CD14-positive monocyte (primary cell): ENCODE measurements around the gene GFRA4. TPM values are rescaled to one million over a fixed set of nuclear protein-coding genes. Genes with fewer than 3 reads are reported as not detected.
A peak's percentile ranks its signal among the peaks of the same experiment; 100 is the strongest.

Experiments
- DNase-seq, 3 donors: peaks; one replicate each; pipeline ENCODE4 v3.0.0-alpha.2; 2011 to 2022
- H2AFZ ChIP-seq: 2 replicates; pipeline ENCODE4 v1.6.0; 2012; ENCODE audit warnings: mild to moderate bottlenecking, low read depth, low read length, inconsistent platforms; ENCODE audit not compliant: insufficient read depth, poor library complexity, severe bottlenecking
- H3K27ac ChIP-seq, 2 donors: 1 replicate in 1 of 2; 2 replicates in 1 of 2; pipeline ENCODE4 v1.5.1; 2012 to 2013; ENCODE audit warnings: low read length in 2 of 2, control low read depth in 1 of 2, inconsistent platforms in 1 of 2, low read depth in 1 of 2, mild to moderate bottlenecking in 1 of 2
- H3K27me3 ChIP-seq, 2 donors: one replicate each; pipeline versions ENCODE4 v1.6.0 to v1.6.1; 2011 to 2013; ENCODE audit warnings: low read length in 2 of 2; ENCODE audit not compliant: control insufficient read depth in 2 of 2, insufficient read depth in 2 of 2
- H3K36me3 ChIP-seq, 2 donors: replicated peaks in 1 of 2; 1 replicate in 1 of 2; 2 replicates in 1 of 2; pipeline versions ENCODE4 v1.5.1 to v1.6.1; 2012 to 2013; ENCODE audit warnings: low read length in 2 of 2, control low read depth in 1 of 2, inconsistent platforms in 1 of 2, mild to moderate bottlenecking in 1 of 2; ENCODE audit not compliant: insufficient read depth in 2 of 2, control insufficient read depth in 1 of 2
- H3K4me1 ChIP-seq, 2 donors: 1 replicate in 1 of 2; 2 replicates in 1 of 2; pipeline versions ENCODE4 v1.5.1 to v1.6.1; 2012 to 2013; ENCODE audit warnings: low read length in 2 of 2, control low read depth in 1 of 2, inconsistent platforms in 1 of 2, mild to moderate bottlenecking in 1 of 2, moderate library complexity in 1 of 2; ENCODE audit not compliant: insufficient read depth in 2 of 2, control insufficient read depth in 1 of 2
- H3K4me2 ChIP-seq: replicated peaks from 2 replicates; pipeline ENCODE3; 2012; ENCODE audit warnings: low read length, moderate library complexity, mild to moderate bottlenecking; ENCODE audit not compliant: poor library complexity, severe bottlenecking; ENCODE audit errors: extremely low read depth
- H3K4me3 ChIP-seq, 3 experiments: fragments of 200-600 bp in 1 of 3; sonication (generic) in 1 of 3; replicated peaks in 1 of 3; 1 replicate in 2 of 3; 2 replicates in 1 of 3; pipeline ENCODE4 v1.5.1; 2011 to 2013; ENCODE audit warnings: low read length in 3 of 3, mild to moderate bottlenecking in 3 of 3, control low read depth in 2 of 3, low read depth in 2 of 3, inconsistent platforms in 1 of 3, moderate library complexity in 1 of 3
- H3K79me2 ChIP-seq: 2 replicates; pipeline ENCODE4 v1.6.0; 2012; ENCODE audit warnings: mild to moderate bottlenecking, control low read depth, inconsistent platforms, low read length, moderate library complexity; ENCODE audit not compliant: insufficient read depth
- H3K9ac ChIP-seq: 2 replicates; pipeline ENCODE4 v1.6.0; 2017; ENCODE audit warnings: low read length, mild to moderate bottlenecking; ENCODE audit not compliant: insufficient read depth, poor library complexity, severe bottlenecking
- H3K9me3 ChIP-seq, 2 donors: replicated peaks in 1 of 2; 1 replicate in 1 of 2; 2 replicates in 1 of 2; pipeline versions ENCODE4 v1.5.1 to v1.6.1; 2012 to 2013; ENCODE audit warnings: low read length in 2 of 2, control low read depth in 1 of 2; ENCODE audit not compliant: control insufficient read depth in 1 of 2, insufficient read depth in 1 of 2
- H4K20me1 ChIP-seq: 2 replicates; pipeline ENCODE4 v1.6.0; 2012; ENCODE audit warnings: mild to moderate bottlenecking, low read length, control low read depth, moderate library complexity; ENCODE audit not compliant: insufficient read depth
- H3K27ac Mint-ChIP-seq, 7 donors: one replicate each; pipeline ENCODE4 v1.8.0; 2020; ENCODE audit warnings: mild to moderate bottlenecking in 7 of 7, mixed read lengths in 7 of 7, moderate library complexity in 6 of 7, inconsistent platforms in 2 of 7
- H3K27me3 Mint-ChIP-seq, 3 donors: one replicate each; pipeline ENCODE4 v1.8.0; 2021 to 2022; ENCODE audit warnings: low read depth in 3 of 3, mild to moderate bottlenecking in 3 of 3, mixed read lengths in 3 of 3, moderate library complexity in 3 of 3, inconsistent platforms in 1 of 3
- H3K36me3 Mint-ChIP-seq, 2 donors: one replicate each; pipeline ENCODE4 v1.8.0; 2020; ENCODE audit warnings: mixed read lengths in 2 of 2, inconsistent platforms in 1 of 2, mild to moderate bottlenecking in 1 of 2
- H3K4me1 Mint-ChIP-seq: one replicate; pipeline ENCODE4 v1.8.0; 2020; ENCODE audit warnings: mild to moderate bottlenecking, mixed read lengths
- H3K4me3 Mint-ChIP-seq, 2 donors: one replicate each; pipeline ENCODE4 v1.8.0; 2020; ENCODE audit warnings: mild to moderate bottlenecking in 2 of 2, mixed read lengths in 2 of 2, moderate library complexity in 1 of 2
- H3K9me3 Mint-ChIP-seq, 7 donors: one replicate each; pipeline ENCODE4 v1.8.0; 2020 to 2022; ENCODE audit warnings: mixed read lengths in 7 of 7, mild to moderate bottlenecking in 6 of 7, moderate library complexity in 6 of 7, inconsistent platforms in 2 of 7
- CTCF ChIP-seq: fragments of 200-600 bp; IDR thresholded peaks from one replicate; pipeline ENCODE4 v1.8.0; 2022; ENCODE audit warnings: antibody characterized with exemption, mild to moderate bottlenecking
- WGBS: methylation state at CpG from one replicate; pipeline ENCODE4 v1.1.5; 2013; ENCODE audit warnings: missing lambda C conversion rate; ENCODE audit not compliant: insufficient coverage; 5-methylcytosine and 5-hydroxymethylcytosine counted together
- intact Hi-C, 2 donors: fragments of 100-400 bp; cut with micrococcal nuclease; formaldehyde crosslinking; loops; one replicate each; pipeline versions ENCODE4 v1.15.0 to v1.15.1; 2023
- polyA plus RNA-seq, 3 donors: library from polyadenylated mRNA; depleted of rRNA in 1 of 3; unstranded in 2 of 3; stranded (reverse) in 1 of 3; fragments of 300-500 nt in 2 of 3; fragments of >200 nt in 1 of 3; fragmentation: Illumina TruSeq in 2 of 3; gene quantifications; 1 replicate in 2 of 3; 2 replicates in 1 of 3; pipeline ENCODE4 v1.2.3, GENCODE V29; 2012 to 2021

Gene GFRA4
- polyA plus RNA-seq, 3 donors, result not detected

GRCh38 chr20:3696200-3696599, 33.0 kb upstream of the GFRA4 start:
- H3K4me1 Mint-ChIP-seq, result no peaks in the 10 kb centered on the region
- Histone ChIP-seq H3K9me3 (peaks cover 4 to 8% of the 10 kb centered on the region in 2 donors), H3K9ac (no peak overlapping the region), H4K20me1 (no peaks in the 10 kb centered on the region), H3K4me3 (no peak overlapping the region), H3K4me2 (no peak overlapping the region), H3K27me3 (no peaks in the 10 kb centered on the region), H3K27ac (no peak overlapping the region), H3K79me2 (no peaks in the 10 kb centered on the region), H2AFZ (no peak overlapping the region), H3K36me3 (peaks cover 0 to 3% of the 10 kb centered on the region in 2 donors), H3K4me1 (no peaks in the 10 kb centered on the region)
- no CpG with 5 or more reads among the region's 1 CpG for WGBS
- H3K27me3 Mint-ChIP-seq, result peaks cover 1 to 7% (median 3%) of the 10 kb centered on the region in 3 donors
- peak; percentile 48 for TF ChIP-seq CTCF
- intact Hi-C loops, result no loop called here
- H3K9me3 Mint-ChIP-seq, result peaks cover 3 to 12% (median 5%) of the 10 kb centered on the region in 7 donors
- no peak overlapping the region for H3K4me3 Mint-ChIP-seq
- H3K36me3 Mint-ChIP-seq, result peaks cover 0 to 4% of the 10 kb centered on the region in 2 donors
- no peak overlapping the region for H3K27ac Mint-ChIP-seq
- DNase-seq, result no peak

GRCh38 chr20:3694864-3695263, 31.7 kb upstream of the GFRA4 start:
- Mint-ChIP-seq H3K9me3 (peaks cover 3 to 12% (median 5%) of the 10 kb centered on the region in 7 donors), H3K4me3 (no peak overlapping the region), H3K36me3 (peaks cover 0 to 4% of the 10 kb centered on the region in 2 donors), H3K4me1 (no peaks in the 10 kb centered on the region), H3K27ac (no peak overlapping the region), H3K27me3 (peaks cover 1 to 7% (median 3%) of the 10 kb centered on the region in 3 donors)
- Histone ChIP-seq H2AFZ (no peak overlapping the region), H3K9ac (no peak overlapping the region), H3K4me3 (no peak overlapping the region), H3K36me3 (no peaks in the 10 kb centered on the region), H3K27ac (no peak overlapping the region), H3K4me1 (no peaks in the 10 kb centered on the region), H3K27me3 (no peaks in the 10 kb centered on the region), H3K9me3 (peaks cover 4 to 8% of the 10 kb centered on the region in 2 donors), H4K20me1 (no peaks in the 10 kb centered on the region), H3K4me2 (no peak overlapping the region), H3K79me2 (no peaks in the 10 kb centered on the region)
- DNase-seq, result no peak
- intact Hi-C loops, result no loop called here
- 89% methylated on average over 2 of the region's 5 CpGs for WGBS
- no peak for TF ChIP-seq CTCF
